Effector memory CD8-positive, alpha-beta T cell (primary cell): ENCODE measurements around the gene DOCK6.
"Not testable (repeated sequence)": the region's sequence is repeated elsewhere in the genome, so short reads cannot be mapped to it uniquely, and the experiment has no call there.

Experiments
- ATAC-seq: fragments of 150-1000 bp; cut with Tn5 transposase; replicated peaks from 2 replicates; pipeline ENCODE4 v1.10.0; 2021; ENCODE audit warnings: mild to moderate bottlenecking, moderate library complexity
- DNase-seq, 3 experiments: peaks; one replicate each; pipeline ENCODE4 v3.0.0; 2021
- H3K27ac Mint-ChIP-seq, 2 donors: one replicate each; pipeline ENCODE4 v1.8.0; 2022; ENCODE audit warnings: mild to moderate bottlenecking in 2 of 2, mixed read lengths in 2 of 2, moderate library complexity in 2 of 2
- H3K27me3 Mint-ChIP-seq, 2 donors: one replicate each; pipeline ENCODE4 v1.8.0; 2022; ENCODE audit warnings: mixed read lengths in 2 of 2
- H3K36me3 Mint-ChIP-seq: one replicate; pipeline ENCODE4 v1.8.0; 2022; ENCODE audit warnings: mild to moderate bottlenecking, moderate library complexity, mixed read lengths; ENCODE audit not compliant: insufficient read depth
- H3K4me1 Mint-ChIP-seq, 2 donors: one replicate each; pipeline ENCODE4 v1.8.0; 2022; ENCODE audit warnings: low read depth in 2 of 2, mixed read lengths in 2 of 2
- H3K4me3 Mint-ChIP-seq, 2 donors: one replicate each; pipeline ENCODE4 v1.8.0; 2022; ENCODE audit warnings: mild to moderate bottlenecking in 2 of 2, mixed read lengths in 2 of 2, moderate library complexity in 2 of 2
- H3K9me3 Mint-ChIP-seq, 2 donors: one replicate each; pipeline ENCODE4 v1.8.0; 2022; ENCODE audit warnings: mixed read lengths in 2 of 2

Gene DOCK6

DNA sequence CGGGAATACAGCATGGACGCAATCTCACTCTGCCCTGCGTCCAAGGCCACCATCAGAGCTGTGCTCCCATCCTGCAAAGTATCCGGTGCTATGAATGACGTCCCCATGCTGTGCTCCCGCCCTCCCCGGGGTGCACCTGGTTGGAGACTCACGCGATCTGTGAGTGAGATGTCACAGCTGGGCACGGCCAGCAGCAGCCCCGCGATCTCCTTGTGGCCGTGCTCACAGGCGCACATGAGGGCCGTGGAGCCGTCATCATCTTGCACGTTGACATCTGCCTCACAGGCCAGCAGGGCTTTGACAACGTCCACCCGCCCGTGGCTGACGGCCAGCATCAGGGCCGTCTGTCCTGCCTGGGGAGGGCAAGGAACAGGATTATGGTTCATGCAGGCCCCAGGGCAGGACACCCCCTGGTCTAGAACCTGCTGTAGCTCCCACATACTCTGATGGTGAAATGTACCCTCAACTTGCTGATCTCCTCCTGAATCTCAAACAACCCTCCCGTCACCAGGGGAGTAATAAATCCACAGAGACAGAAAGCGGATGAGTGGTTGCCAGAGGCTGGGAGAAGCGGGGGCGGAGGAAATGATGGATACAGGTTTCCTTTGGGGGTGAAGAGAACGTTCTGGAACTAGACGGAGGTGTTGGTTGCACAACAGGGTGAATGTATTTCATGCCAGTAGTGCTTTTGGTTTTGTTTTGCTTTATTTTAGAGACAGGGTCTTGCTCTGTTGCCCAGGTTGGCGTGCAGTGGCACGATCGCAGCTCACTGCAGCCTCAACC is 92.2 kb downstream of the DOCK6 start:
- Mint-ChIP-seq H3K27ac (no peak overlapping the region), H3K4me3 (no peak overlapping the region), H3K27me3 (no peaks in the 10 kb centered on the region), H3K4me1 (no peaks in the 10 kb centered on the region), H3K9me3 (no peaks in the 10 kb centered on the region), H3K36me3 (no peaks in the 10 kb centered on the region)
- ATAC-seq = no peak
- no peak for DNase-seq

DNA sequence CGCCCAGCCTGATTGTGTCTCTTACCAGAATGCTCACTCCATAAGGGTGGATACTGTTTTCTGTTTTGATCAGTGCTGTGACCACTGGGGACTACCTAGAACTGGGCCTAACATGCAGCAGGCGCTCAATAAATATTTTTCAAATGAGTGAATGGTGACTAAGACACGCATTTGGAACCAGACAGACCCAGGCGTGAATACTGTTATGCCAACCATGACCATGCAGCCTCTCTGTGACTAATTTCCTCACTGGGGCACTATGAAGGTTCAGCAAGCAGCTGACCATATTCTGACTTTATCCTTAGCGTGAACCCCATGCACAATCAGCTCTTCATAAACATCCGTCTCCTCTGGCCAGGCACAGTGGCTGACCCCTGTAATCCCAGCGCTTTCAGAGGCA is 93.8 kb downstream of the DOCK6 start:
- ATAC-seq (no peak), DNase-seq (no peak)
- no peak overlapping the region for H3K4me3 Mint-ChIP-seq

DNA sequence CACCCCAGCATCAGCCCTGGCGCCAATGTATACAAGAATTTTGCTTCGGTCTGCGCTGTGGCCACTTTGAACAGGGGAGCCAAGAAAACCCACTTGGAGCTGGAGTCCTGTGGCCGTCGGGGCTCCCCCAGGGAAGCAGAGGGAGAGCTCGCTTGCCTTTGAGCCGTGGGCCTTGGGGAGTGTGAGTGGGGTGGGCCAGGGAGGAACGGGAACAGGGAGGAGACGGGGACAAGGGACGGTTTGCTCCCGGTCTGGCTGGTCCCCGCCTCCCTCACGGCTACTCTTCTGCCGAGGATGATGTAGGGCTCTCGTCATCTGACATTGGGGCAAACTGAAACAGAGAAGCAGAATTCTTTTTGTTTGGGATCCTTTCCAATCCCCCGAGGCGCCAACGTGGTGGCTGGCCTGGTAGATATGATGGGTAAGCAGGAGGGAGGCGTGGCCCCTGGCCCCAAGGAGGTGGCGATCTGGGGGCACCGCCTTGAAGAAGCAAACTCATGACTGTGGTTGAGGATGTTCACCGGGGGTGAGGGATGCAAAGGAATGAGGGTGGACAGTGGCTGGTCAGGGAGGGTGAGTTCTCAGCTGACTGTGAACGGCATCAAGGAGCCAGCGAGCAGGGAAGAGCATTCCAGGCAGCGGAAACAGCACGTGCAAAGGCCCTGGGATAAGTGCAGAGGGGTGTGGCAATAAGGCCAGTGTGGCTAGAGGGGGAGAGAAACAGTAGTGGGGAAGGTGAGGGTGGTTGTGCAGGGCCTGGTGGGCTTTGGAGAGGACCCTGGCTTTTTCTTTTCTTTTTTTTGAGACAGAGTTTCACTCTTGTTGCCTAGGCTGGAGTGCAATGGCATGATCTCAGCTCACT is 95.8 kb downstream of the DOCK6 start:
- no peaks in the 10 kb centered on the region for H3K9me3 Mint-ChIP-seq
- H3K27ac Mint-ChIP-seq = no peak overlapping the region
- DNase-seq (no peak), ATAC-seq (no peak)
- no peak overlapping the region for H3K4me3 Mint-ChIP-seq
- H3K36me3 Mint-ChIP-seq = no peaks in the 10 kb centered on the region
- H3K27me3 Mint-ChIP-seq = no peaks in the 10 kb centered on the region
- no peaks in the 10 kb centered on the region for H3K4me1 Mint-ChIP-seq

More for the DNA sequence above, 93.8 kb downstream of the DOCK6 start:
- Mint-ChIP-seq H3K27me3 (no peaks in the 10 kb centered on the region), H3K27ac (no peak overlapping the region), H3K4me1 (no peaks in the 10 kb centered on the region), H3K9me3 (no peaks in the 10 kb centered on the region), H3K36me3 (no peaks in the 10 kb centered on the region)

DNA sequence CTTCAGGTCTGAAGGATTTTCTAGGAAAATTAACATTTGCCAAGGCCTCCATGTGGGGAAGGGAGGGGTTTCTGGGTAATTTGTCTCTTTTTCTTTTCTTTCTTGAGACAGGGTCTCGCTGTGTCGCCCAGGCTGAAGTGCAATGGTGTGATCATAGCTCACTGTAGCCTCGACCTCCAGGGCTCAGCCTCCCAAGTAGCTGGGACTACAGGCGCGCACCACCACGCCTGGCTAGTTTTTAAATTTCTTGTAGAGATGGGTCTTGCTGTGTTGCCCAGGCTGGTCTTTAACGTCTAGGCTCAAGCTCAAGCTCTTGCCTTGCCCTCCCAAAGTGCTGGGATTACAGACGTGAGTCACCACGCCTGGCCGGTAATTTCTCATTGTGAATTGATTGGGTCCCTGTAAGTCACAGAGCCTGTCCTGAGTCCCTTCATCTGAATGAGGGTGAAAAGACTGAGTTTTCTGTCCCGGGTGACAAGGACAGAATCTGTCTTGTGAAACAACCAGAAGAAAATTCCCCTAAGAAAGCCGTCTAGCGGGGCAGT is 96.8 kb downstream of the DOCK6 start:
- ATAC-seq (no peak), DNase-seq (no peak)
- Mint-ChIP-seq H3K4me3 (no peak overlapping the region), H3K27ac (no peak overlapping the region), H3K27me3 (no peaks in the 10 kb centered on the region), H3K36me3 (no peaks in the 10 kb centered on the region), H3K4me1 (no peaks in the 10 kb centered on the region), H3K9me3 (no peaks in the 10 kb centered on the region)

DNA sequence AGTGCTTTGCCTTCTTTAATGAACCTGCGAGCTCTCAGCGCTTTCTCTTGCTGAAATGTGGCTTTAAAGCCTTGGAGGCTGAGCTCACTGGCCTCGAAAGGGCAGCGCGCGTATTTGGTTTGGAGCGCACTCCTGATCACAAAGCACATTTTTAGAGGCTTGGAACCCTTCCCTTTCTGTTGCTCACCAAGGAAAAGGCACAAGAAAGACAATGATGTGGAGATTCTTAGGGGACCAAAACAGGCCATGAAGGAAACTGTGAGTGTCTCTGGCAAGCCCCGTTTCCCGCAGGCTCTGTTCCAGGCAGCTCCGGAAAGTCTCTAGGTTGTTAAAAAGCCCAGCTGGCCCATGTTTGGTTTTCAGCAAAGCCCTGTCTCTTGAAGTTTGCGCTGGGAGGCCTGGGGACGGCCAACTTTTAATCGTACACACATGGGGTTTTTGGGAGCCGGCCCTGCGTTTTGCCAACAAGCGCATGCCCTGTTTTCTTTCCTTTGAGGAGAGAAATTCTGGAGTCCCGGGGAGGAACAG is 97.4 kb downstream of the DOCK6 start:
- DNase-seq = no peak
- ATAC-seq = no peak
- H3K4me3 Mint-ChIP-seq = no peak overlapping the region
- H3K9me3 Mint-ChIP-seq = no peaks in the 10 kb centered on the region
- no peaks in the 10 kb centered on the region for H3K27me3 Mint-ChIP-seq
- H3K36me3 Mint-ChIP-seq = no peaks in the 10 kb centered on the region
- H3K27ac Mint-ChIP-seq = no peak overlapping the region
- H3K4me1 Mint-ChIP-seq = no peaks in the 10 kb centered on the region

DNA sequence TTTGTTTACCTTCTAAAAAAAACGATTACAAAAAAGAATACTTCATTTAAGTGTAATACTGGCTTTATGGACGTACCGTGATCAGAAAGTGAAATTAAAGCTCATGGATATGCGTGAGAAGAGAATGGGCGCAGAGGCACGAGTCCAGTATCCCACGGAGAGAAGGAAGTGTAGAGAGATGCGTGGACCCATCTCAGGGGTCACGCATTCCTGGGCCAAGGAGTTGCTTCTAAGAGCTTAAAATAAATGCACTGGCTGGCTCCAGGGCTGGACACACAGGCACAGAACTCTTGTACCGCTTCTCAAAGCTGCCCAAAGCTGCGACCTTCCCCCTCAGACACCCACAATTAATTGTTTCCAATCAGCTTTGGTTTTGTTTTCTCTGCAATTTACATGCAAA is 98.0 kb downstream of the DOCK6 start:
- Mint-ChIP-seq H3K27me3 (no peaks in the 10 kb centered on the region), H3K27ac (no peak overlapping the region), H3K9me3 (no peaks in the 10 kb centered on the region), H3K4me3 (no peak overlapping the region), H3K36me3 (no peaks in the 10 kb centered on the region), H3K4me1 (no peaks in the 10 kb centered on the region)
- DNase-seq = no peak
- ATAC-seq = no peak

DNA sequence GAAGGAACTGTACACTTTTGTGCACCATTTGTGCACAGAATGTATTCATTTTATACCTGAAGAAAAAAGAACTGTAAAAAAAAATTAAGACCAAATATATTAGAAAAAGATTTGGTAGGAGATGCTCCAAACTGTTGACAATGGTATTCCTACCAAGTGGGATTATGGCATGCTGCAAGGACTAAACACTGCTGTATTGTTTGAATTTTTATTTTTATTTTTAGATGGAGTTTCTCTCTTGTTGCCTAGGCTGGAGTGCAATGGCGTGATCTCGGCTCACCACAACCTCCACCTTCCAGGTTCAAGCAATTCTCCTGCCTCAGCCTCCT is 101.9 kb downstream of the DOCK6 start:
- H3K9me3 Mint-ChIP-seq, H3K27ac Mint-ChIP-seq, H3K36me3 Mint-ChIP-seq, DNase-seq, H3K4me1 Mint-ChIP-seq, ATAC-seq, H3K4me3 Mint-ChIP-seq, H3K27me3 Mint-ChIP-seq: not testable (repeated sequence)

DNA sequence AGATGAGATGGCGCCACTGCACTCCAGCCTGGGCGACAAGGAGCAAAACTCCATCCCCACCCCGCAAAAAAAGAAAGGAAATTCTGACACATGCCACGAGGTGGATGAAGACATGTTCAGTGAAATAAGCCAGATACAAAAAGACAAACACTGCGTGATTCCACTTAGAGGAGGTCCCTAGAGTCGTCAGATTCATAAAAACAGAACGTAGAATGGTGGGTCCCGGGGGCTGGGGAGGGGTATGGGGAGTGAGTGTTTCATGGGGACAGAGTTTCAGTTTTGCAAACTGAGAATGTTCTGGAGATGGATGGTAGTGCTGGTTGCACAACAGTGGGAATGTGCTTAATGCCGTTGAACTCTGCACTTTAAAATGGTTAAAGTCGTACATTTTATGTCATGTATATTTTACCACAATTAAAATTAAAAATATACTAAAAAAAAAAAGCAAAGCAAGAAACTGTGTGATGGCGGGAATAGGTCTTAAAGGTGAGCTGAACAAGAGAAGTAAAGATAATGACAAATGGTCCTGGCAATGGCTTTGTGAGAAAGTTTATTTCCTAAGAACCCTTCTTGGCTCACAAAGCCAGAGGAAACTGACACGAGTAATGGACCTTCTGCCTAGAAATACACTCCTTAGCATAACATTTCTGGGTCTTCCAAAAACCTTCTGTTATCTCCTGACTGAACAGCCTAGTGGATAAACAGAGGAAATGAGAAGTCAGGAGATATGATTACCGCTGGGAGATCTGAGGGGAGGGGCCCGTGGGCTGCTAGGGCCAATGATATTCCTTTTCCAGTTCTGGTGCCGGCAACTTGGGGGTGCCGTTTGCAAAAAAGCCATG is 102.5 kb downstream of the DOCK6 start:
- H3K36me3 Mint-ChIP-seq = no peaks in the 10 kb centered on the region
- H3K4me1 Mint-ChIP-seq = peaks cover 1 to 2% of the 10 kb centered on the region in 2 donors
- no peaks in the 10 kb centered on the region for H3K27me3 Mint-ChIP-seq
- H3K4me3 Mint-ChIP-seq = no peak overlapping the region
- H3K9me3 Mint-ChIP-seq = no peaks in the 10 kb centered on the region
- DNase-seq = no peak
- no peak overlapping the region for H3K27ac Mint-ChIP-seq
- no peak for ATAC-seq

DNA sequence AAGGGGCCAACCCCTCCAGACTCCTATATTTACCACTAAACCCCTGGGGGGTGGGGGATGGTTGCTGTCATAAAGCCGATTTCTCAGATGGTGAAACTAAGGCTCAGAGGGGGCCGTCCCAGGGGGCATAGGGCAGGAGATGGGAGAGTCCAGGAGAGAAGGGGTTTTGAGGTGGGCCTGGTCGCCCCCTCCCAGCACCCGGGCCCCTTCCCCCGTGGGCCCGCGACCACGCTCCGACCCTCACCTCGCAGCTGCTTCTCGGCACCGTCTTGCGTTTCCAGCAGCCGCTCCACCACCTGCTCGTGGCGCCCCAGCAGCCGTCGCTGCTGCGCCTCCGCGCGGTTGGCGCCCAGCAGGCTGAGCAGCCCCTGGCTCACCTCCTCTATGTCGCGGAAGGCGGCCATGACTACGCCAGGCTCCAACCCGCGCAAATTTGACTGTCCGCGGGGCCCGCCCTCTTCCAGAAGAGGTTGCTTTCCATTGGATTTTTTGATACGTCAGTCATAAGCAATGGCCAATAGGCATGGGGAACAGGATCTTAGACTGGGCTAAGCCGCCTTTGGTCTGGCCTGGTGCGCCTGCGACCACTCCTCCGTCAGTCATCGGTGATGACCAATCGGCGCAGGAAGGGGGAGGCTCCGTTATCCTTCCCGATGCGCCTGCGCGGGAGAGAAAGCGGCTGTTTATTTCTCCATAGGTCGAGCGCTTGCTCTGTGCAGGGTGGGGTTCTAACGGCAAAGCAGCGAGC is 106.8 kb downstream of the DOCK6 start, which contains the start of gene SPC24:
SPC24 (minus strand) TSS at position 410 of the 748 bp plus-strand sequence; CDS start at position 404, 6 bp downstream.
- no peaks in the 10 kb centered on the region for H3K27me3 Mint-ChIP-seq
- H3K9me3 Mint-ChIP-seq = no peaks in the 10 kb centered on the region
- ATAC-seq = peak; percentile 96
- peaks cover 3% of the 10 kb centered on the region for H3K36me3 Mint-ChIP-seq
- H3K27ac Mint-ChIP-seq = peak within 1 kb of the TSS; percentile 59 to 65
- peaks cover 4 to 7% of the 10 kb centered on the region in 2 donors for H3K4me1 Mint-ChIP-seq
- DNase-seq = peak; percentile 84 to 90 (median 89)
- peak within 1 kb of the TSS; percentile 86 to 87 for H3K4me3 Mint-ChIP-seq

DNA sequence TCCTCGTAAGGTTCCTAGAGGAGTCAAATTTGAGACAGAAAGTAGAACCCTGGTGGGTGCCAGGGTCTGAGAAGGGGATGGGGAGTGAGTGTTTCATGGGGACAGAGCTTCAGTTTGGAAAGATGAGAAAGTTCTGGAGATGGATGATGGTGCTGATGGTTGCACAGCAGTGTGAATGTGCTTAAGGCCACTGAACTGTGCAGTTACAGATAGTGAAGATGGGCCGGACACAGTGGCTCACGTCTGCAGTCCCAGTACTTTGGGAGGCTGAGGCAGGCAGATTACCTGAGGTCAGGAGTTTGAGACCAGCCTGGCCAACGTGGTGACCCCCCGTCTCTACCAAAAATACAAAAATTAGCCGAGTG is 107.7 kb downstream of the DOCK6 start:
- Mint-ChIP-seq H3K27me3 (no peaks in the 10 kb centered on the region), H3K9me3 (no peaks in the 10 kb centered on the region), H3K4me3 (peak overlapping the region; percentile 86 to 87), H3K27ac (peak overlapping the region in 1 of 2 donors; percentile 65), H3K4me1 (peaks cover 4 to 7% of the 10 kb centered on the region in 2 donors), H3K36me3 (peaks cover 3% of the 10 kb centered on the region)
- ATAC-seq (no peak), DNase-seq (no peak)

DNA sequence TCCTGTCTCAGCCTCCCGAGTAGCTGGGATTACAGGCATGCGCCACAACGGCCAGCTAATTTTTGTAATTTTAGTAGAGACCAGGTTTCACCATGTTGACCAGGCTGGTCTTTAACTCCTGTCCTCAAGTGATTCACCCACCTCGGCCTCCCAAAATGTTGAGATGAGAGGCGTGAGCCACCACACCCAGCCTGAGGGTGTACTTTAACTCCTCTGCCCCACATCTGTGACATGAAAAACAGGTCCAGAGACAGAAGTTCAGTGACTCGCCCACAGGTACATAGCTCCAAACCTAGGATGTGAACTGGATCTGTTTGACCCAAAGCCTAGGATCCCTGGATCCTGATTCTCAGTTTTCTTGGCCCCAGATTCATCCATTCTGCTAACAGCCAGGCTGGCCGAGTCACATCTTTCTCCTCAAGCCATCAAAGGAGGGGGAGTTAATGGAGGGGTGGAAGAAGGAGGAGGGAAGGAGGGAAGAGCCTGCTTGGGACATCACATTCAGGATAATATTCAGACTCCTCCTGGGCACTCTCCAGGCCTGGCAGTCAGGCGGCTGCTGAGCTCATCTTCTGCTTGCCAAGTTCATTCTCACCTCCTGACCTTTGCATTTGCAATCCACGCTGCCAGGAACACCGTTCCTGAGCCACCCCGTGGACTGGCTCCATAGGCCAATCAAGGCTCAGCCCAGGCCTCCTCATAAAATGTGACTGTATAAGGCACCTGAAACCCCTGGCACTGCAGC is 109.8 kb downstream of the DOCK6 start:
- Mint-ChIP-seq H3K27ac (no peak overlapping the region), H3K4me3 (no peak overlapping the region), H3K36me3 (peaks cover 5% of the 10 kb centered on the region), H3K9me3 (no peaks in the 10 kb centered on the region), H3K4me1 (peaks cover 4 to 7% of the 10 kb centered on the region in 2 donors), H3K27me3 (no peaks in the 10 kb centered on the region)
- ATAC-seq (no peak), DNase-seq (no peak)

DNA sequence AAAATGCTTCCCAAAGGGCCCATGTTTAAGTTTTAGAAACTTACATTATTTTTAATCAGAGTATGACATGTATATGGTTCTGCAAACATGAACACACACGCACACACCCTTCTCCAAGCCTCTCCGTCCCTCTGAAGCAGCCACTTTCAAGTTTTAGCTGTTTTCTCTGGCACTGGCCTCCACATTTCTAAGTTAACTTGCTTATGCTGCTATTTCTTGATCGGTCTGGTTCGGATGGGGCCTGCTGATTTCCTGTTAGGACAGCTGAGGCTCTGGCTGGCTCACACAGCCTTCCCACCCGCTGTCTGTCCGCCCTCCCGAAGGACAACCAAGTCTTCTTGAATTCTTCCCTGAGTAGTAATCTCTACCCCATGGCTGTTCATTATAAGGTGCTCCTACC is 111.1 kb downstream of the DOCK6 start:
- no peak for ATAC-seq
- Mint-ChIP-seq H3K4me3 (no peak overlapping the region), H3K9me3 (no peaks in the 10 kb centered on the region), H3K36me3 (peaks cover 5% of the 10 kb centered on the region), H3K27ac (no peak overlapping the region), H3K4me1 (peaks cover 4 to 7% of the 10 kb centered on the region in 2 donors), H3K27me3 (no peaks in the 10 kb centered on the region)
- no peak for DNase-seq
